Vagina (tissue), 2 donors: Measurements from ENCODE around the gene CYBC1.

Source experiments
- CTCF ChIP-seq, 3 experiments: fragments of 450-650 bp in 2 of 3; fragments of 200-600 bp in 1 of 3; sonication (generic) in 1 of 3; IDR thresholded peaks; one replicate each; pipeline ENCODE4 v1.5.1; 2017 to 2019; ENCODE audit warnings: antibody characterized with exemption in 3 of 3, mild to moderate bottlenecking in 2 of 3, moderate library complexity in 2 of 3
- POLR2A ChIP-seq, 2 donors: fragments of 450-650 bp; IDR thresholded peaks; one replicate each; pipeline ENCODE4 v1.6.1; 2017; ENCODE audit warnings: antibody characterized with exemption in 2 of 2, mild to moderate bottlenecking in 2 of 2, moderate library complexity in 2 of 2
- POLR2AphosphoS5 ChIP-seq, 2 donors: sonication (generic); formaldehyde crosslinking; IDR thresholded peaks; one replicate each; pipeline ENCODE4 v1.9.0; 2017; ENCODE audit warnings: antibody characterized with exemption in 2 of 2, mild to moderate bottlenecking in 2 of 2, low read depth in 1 of 2; ENCODE audit not compliant: insufficient read depth in 1 of 2

GRCh38 chr17:82432017-82432416, 18.5 kb downstream of the CYBC1 start:
- TF ChIP-seq CTCF (IDR thresholded peaks at IDR 0.05), result no peak
- TF ChIP-seq POLR2A (IDR thresholded peaks at IDR 0.05), result no peak
- no peak for TF ChIP-seq POLR2AphosphoS5 (IDR thresholded peaks at IDR 0.05; ENCODE audit: insufficient read depth in 1 of 2, low read depth in 1 of 2)
